ENCODE measurements around the gene ATP1A2.

Gene ATP1A2

DNA sequence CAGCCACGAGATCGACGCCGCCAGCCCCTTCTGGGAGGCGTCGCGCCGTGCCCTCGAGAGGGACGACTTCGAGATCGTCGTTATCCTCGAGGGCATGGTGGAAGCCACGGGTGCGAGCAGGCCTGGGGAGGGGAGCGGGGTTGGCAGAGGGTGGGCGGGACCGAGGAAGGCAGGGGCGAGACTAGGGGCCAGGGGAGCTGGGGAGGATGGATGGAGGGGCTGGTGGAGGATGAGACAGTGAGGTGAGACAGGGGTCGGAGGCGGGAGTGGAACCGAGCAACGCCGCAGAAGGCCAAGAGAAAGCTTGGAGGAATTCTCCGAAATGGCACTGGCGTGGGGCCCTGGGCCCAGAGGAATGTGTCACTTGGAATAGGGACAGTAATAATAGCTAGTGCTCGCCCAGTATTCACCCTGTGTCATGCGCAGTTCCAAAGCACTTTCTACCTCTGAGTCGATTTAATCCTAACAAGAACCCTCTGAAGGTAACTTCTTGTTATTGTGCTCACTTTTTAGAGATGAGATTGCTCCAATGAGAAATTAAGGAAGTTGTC lies 30.7 kb upstream of the ATP1A2 start:
- DNase-seq (ENCODE audit: extremely low read depth in 1 of 2, low read depth in 1 of 2): no peak

DNA sequence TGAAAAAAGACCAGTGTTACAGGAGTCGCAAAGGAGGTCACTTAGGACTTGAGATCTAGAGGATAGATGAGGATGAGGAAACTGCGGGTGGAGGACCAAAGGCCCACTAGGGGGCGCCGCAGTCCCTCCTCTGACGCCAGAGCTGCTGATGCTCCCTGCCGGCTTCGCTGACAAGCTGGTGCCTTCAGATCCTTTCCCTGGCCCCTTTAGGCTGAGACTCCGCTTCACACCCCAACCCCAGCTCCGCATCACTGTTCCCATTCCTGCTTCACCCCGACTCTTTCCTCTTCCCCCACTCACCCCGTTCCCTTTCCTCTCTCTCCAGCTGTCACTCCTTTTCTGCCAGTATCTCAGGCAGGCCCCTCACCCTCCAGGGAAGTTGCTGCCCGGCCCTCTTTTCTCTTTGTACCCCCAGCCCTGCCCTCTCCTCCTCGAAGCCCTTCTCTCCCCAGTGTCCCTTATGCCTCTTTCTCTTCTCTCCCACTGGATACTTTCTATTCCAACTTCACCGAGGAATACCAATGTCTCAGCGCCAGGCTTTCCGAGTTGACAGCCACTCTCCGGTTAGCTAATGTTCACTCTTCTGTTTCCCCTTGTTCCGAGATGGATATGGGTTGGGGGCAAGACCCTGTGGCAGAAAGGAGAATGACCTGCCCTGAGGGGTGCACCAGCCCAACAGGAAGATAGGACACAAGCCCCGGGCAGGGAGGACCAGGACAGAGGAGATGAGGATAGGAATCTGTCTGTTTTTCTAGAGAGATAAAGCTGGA lies 29.7 kb upstream of the ATP1A2 start:
- DNase-seq (ENCODE audit: extremely low read depth in 1 of 2, low read depth in 1 of 2): peak; percentile 42 to 66

DNA sequence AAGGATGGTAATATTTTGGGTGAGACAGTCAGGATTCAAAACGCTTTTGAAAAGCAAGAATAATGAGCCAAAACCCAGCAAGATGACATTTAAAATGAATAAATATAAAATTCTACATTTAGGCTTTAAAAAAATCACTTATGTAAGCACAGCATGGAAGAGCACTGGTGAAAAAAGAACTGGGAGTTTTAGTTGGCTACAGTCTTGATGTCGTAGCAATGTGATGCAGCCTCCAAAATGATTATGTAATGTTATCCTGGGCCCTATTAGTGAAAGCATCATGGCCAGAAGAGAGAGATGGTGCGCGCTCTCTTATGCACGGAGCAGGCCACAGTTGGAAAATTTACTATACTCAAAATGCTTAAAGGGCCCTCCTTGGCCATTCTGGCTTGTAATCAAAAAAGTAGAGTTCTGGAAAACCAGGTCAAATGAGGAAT lies 29.1 kb upstream of the ATP1A2 start:
- DNase-seq (ENCODE audit: extremely low read depth in 1 of 2, low read depth in 1 of 2): no peak

DNA sequence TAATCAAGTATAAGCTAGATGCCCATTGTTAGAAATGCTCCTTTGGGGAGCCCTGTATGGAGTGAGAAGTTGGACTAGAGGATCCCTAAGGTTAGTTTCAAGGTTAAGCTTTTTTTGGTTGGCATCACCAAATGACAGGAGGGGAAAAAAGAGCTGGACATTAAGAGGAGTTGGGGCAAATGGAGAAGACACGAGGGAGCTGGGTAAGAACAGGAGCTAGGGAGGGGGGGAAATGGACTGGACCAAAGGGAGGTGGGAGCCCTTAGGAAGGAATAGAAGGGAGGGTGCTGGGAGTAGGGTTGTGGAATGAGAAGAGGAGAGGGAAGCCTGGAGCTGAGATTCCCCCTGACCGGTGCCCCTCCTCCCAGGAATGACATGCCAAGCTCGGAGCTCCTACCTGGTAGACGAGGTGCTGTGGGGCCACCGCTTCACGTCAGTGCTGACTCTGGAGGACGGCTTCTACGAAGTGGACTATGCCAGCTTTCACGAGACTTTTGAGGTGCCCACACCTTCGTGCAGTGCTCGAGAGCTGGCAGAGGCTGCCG lies 28.4 kb upstream of the ATP1A2 start:
- no peak for DNase-seq (ENCODE audit: extremely low read depth in 1 of 2, low read depth in 1 of 2)

DNA sequence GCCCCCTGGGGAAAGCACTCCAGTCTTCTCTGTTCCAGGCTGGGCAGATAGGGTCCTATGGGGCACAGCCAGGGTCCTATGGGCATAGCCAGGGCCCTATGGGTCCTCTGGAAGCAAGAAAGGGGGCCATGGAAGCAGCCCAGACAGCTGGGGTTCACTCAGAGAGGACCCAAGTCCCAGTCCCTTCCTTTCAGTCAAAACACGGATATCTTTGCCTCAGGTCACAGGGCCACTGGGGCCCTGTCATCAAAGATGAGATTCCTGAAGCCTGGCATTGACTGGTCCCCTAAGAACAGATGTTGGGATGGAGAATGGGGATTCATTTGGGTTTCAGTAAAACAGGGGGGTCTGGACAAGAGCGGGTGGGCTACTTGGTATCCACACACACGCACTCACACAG lies 25.7 kb upstream of the ATP1A2 start:
- no peak for DNase-seq (ENCODE audit: extremely low read depth in 1 of 2, low read depth in 1 of 2)

DNA sequence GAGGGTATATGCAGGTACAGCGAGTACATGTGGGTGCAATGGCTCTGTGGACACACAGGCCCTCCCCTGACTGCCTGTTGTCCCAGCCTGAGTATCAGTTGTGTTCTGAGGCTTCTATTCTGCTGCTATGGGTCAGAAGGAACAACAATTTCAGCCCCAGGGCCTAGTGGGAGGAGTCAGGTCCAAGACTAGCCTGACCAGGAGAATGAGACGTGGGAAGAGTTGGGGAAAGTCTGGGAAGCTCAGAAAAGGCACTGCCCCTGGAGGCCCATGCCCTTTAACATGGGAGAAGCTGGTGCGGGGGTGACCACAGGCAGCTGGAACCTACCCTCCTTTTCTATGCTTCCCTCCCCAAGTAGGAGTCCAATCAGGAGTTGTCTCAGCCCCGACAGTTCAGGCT lies 24.8 kb upstream of the ATP1A2 start:
- DNase-seq (ENCODE audit: extremely low read depth in 1 of 2, low read depth in 1 of 2): no peak

DNA sequence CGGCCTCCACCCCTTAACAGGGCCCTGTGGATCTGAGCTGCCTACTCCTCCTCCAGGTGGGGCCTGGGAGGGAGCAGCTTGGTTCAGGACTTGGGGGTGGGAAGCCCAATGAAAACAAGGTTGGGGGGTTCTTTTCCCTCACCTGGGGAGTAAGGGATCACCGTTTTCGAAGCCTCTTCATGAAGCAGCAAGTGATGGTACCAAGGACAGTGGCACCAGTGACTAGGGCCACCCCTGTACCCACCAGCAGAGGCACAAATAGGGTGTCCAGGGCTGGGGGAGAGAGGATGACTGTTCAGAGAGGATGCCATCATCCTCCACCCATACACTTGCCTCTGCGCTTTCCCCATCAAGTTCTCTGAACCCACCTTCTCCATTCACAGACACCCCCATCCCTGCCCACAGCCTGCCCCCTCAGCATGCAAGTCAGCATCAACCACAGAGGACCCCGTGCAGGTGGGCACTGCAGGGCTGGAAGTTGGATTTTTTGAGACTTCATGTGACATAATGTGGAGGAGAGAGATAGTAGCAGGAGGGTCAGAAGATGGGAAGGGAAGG lies 23.8 kb upstream of the ATP1A2 start:
- DNase-seq (ENCODE audit: extremely low read depth in 1 of 2, low read depth in 1 of 2): no peak

DNA sequence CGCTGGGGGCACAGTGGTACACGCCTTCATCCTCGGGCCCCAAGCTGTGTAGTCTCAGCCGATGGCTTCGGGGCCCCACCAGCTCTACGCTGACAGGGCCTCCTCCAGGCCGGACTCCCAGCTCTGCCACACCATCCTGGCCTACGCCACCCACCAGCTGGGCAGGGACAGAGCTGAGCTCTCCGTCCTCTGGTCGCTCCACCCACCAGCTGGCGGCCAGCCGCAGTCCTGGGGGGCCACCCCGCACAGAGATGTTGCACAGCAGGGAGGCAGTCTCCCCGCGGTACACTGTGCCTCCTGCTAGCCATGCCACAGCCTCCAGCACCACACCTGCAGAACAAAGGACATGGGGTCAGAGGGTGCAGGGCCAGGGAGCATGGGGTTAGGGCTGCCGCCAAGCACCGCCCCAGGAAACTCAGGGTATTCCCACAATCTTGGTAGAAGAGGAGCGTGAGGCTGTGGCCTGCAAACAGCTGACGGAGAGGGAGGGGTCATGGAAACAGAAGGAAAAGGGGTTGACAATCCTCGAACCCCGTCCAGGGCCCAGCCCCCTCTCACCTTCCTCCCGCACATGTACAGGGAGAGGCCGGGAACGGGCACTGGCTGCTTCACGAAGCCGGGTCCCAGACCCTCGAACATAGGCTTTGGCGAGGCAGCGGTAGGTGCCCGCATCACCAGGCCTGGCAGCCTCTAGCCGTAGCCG lies 23.0 kb upstream of the ATP1A2 start:
- DNase-seq (ENCODE audit: extremely low read depth in 1 of 2, low read depth in 1 of 2): no peak

DNA sequence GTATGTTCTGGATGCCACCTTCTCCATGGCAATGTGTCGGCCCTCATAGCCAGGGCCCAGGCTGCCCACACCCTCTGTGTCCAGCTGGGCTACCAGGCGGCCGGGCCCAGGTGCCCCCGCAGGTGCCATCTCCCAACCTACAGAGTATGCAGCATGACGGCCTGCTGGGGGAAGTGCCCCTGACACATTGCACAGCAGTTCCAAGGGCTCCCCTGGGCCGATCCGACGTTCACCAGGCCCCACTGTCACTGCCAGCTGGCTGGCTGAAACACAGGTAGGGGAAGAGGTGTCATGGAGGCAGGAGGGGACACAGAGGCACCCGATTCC lies 22.5 kb upstream of the ATP1A2 start:
- no peak for DNase-seq (ENCODE audit: extremely low read depth in 1 of 2, low read depth in 1 of 2)

DNA sequence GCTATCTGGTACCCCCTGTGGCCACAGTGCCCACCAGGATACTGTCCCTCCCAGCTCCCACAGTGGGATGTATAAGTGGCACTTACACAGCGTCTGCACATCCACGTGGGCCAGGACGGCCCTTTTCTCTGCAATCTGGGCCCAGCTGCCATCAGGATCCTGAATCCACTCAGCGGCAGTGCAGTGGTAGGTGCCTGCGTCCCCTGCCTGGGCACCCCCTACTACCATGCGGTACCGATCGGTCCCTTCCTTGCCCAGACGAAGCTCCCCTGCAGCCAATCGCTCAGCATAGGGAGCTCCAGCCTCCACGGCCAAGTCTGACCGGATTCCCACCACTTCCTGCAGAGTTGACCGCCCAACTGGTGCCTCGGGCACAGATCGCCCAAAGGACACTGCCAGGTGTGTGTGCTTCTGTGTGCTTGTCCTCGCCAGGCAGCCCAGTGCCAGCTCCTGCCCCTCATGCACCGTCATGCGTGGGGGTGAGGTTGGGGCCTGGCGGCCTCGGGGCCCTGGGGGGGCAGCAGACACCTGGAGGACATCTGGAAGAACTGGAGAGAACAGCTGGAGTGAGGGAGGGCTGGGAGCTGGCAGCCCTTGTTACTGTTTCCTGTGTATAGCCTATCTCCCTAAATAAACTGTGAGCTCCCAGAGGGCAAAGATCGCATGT lies 21.8 kb upstream of the ATP1A2 start:
- DNase-seq (ENCODE audit: extremely low read depth in 1 of 2, low read depth in 1 of 2): no peak

DNA sequence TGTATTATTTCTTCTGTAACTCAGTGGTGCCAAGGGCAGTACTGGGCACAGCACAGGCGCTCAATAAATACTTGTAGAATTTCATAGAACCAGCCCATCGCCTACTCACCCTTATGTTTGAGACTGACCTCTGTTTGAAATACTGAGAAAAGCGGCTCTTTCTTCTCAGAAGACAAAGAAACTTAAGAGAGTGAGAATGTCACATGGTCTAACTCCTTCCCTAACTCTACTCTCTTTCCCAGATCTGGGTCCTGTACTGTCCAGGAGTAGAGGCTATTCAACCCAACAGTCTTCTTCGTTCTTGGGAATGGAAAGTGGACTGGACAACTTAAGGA lies 21.3 kb upstream of the ATP1A2 start:
- no peak for DNase-seq (ENCODE audit: extremely low read depth in 1 of 2, low read depth in 1 of 2)

DNA sequence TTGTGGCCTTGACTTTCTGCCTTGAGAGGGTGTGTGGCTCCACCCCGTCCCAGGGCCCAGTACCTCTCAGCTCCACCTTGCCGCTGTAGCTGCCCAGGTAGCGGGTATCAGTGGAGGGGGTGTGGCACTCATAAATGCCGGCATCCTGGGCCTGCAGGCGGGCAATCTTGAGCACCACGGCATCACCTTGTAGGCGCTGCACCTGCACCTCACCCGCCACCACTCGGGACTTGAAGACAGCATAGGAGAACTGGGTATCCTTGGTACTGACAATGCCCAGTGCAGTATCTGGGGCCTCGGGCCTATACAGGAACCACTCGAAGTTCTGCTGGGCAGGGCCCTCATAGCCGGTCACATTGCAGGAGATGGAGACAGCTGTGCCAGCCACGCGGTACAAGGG lies 20.8 kb upstream of the ATP1A2 start:
- DNase-seq (ENCODE audit: extremely low read depth in 1 of 2, low read depth in 1 of 2): no peak

DNA sequence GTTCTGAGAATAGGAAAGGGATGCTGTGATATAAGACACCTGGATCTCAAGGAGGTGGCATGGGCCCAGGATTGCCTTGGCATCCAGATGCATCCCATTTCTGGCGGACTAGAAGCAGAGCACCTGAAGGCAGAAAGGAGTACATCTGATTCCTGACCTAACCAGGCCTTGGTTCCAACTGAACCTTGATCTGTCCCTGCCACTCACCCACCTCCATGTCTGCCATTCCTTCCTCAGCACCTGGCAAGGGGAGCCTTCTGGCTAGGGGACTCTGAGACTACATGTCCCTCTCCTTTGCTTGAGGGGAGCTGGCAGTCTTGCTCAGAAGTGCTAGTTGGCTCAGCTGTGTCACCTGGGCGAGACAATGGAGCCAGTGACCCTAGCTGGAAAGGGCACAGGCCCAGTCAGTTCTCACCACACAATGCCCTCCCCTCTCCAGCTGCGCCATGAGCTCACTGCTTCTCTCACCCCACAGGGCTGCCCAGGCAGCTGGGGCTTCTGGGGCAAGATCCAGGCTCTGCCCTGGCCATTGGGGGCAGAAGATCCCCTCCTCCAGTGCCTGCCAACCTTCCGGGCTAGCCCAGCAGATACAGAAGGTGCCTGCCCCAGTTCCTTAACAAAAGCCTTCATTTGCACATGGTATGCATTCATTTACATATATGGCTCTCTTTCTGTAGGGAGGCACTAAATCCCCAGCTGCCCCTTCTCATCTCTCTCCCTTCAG lies 20.0 kb upstream of the ATP1A2 start:
- DNase-seq (ENCODE audit: extremely low read depth in 1 of 2, low read depth in 1 of 2): no peak

DNA sequence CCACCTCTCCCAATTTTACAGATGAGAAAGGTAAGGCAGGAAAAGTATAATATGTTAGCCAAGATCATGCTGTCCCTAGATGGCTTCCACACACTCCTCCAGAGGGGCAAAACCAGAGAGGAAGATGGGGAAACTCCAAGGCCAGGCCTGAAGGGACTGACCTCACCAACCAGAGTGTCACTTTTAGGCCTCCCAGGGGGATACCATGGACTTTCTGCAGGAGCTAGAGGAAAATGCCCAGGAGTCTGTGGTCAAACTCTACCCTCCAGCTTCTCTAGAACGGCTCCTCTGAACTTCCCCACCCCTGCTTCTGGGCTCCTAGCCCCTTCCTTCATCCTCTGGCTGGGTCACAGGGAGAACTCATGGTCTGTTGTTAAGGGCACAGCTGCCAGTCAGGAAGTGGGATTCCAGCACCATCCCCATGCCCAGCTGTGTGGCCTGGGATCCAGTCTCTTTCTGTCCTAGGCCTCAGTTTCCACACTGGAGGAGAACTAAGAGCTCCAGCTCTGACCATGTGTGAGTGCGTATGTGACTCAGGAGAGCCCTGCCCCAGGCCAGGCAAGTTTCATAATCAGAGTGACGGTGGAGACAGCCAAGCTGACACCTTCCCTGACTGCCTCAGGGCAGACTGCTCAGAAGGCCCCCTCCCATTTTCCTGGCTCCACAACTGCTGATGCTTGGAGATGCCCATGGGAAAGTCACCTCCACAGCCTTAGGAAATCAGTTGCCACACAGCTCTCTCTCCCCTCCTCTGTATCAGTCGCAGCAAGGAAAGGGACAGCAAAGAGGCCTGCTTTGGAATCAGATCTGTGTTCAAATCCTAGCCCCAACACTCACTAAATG lies 19.1 kb upstream of the ATP1A2 start:
- no peak for DNase-seq (ENCODE audit: extremely low read depth in 1 of 2, low read depth in 1 of 2)

DNA sequence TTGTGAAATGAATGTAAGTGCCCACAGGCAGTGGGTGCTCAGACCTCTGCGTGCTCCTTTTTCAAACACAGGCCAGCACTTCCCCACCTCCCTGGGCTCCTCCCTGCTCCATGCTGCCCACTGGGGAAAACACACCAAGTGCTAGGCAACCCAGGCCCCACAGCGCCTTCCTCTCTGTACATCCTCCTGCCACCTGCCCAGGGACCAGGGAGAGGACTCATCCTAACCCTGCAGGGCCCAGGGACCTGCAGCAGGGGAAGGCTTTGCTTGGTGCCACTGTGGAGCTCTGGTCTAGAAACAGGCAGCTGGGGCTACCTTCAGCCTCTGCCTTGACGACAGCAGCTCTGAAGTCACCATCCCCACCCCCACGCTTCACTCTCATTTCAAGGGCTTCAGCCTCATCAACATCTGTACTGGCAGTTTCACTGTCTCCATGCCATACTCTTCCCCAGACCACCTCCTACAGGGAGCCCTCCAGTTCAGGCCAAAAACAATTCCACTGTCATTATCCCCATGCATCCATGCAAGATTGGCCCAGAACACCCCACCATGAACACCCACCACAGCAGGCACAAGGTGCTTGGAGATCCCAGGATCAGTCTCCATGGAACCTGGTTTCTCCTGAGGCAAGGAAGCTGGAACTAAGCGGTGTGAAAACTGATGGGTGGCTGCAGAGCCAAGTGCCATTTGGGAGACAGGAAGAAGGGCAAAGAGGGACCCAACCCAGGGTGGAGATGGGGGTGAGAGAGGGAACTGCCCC lies 18.2 kb upstream of the ATP1A2 start:
- DNase-seq (ENCODE audit: extremely low read depth in 1 of 2, low read depth in 1 of 2): no peak

DNA sequence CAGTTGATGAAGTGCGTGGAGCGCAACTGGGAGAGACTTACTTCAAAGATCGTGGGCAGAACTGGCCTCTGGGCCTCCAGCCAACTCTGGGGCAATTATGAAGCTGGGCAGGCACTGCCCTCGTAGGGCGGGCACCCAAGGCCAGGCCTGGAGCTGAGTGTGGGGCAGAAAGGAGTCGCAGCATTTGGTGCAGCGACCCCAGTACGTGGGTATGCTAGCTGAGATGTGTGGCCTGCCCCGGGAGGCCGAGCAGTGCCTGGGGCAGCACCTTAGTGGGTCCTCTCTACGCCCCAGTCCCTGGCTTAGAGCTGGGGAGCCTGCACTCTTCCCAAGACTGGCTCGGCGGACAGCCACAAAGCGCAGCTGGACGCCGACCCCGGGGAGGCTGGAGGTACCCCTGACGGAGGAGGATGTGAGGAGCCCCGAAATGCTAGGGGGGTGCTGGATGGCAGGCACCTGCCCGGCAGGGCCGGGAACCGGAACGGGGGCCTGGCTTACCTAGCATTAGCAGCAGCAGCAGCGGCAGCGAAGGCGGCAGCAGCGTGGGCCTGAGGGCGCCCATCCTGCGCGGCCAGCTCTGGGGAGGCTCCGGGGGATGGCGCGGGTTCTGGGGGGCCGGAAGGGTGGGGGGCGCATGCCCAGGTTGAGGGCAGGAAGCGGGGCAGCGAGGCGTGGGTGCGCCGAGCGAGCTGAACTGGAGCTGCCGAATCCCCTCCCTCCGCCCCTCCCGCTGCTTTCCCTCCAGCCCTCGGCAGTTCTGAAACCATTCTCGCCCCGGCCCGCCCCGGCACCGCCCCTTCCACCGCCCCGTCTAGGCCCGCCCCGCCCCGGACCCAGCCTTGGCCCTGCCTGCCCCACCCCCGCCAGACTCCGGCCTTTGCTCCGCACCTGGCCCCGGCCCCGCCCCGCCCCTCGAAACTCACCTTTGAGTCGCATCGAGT lies 17.4 kb upstream of the ATP1A2 start, which contains the start of gene IGSF8:
Gene IGSF8, minus strand, starts transcription at position 709 of the 941 bp plus-strand sequence. Its CDS starts 147 bp downstream, at position 562.
- peak; percentile 76 to 88 for DNase-seq (ENCODE audit: extremely low read depth in 1 of 2, low read depth in 1 of 2)

DNA sequence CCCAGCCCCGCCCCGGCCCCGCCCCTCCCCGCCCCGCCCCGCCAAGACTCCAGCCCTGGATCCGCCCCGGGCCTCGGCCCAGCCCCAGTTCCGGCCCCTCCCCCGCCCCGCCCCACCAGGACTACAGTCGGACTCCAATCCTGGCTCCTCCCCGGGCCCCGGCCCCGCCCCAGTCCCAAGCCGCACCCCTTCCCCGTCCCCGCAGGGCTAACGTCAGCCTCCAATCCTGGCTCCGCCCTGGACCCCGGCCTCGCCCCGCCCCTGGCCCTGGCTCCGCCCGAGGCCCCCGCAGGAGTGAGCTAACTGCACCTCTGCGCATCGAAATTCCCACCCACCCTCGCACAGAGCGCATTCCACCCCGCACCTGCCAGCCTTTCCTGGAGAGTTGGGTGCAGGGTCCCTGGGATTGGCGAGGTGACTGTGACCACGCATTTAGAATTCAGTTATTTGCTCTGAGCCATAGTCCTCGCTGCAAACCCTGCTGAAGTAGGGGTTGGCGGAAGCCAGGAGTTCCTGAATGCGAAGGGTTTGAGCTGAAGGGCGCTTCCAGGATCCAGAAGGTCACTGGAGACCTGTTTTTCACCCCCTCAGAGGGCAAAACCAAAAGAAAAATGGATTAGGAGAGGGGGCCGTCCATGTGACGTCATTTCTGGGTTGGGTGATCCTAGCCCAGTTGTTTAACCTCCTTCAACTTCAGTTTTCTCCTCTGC lies 16.6 kb upstream of the ATP1A2 start:
- DNase-seq (ENCODE audit: extremely low read depth in 1 of 2, low read depth in 1 of 2): peak; percentile 95 to 96
